Mucosa of descending colon (tissue), 3 donors: ENCODE results near the gene HECTD4. TPM values are rescaled to one million over a fixed set of nuclear protein-coding genes. Genes with fewer than 3 reads are reported as not detected.

Source experiments
- ATAC-seq: fragments of 200-7000 bp; cut with Tn5 transposase; one replicate; pipeline ENCODE4 v1.9.1; 2020; ENCODE audit warnings: mild to moderate bottlenecking, moderate library complexity
- DNase-seq, 3 donors: peaks; one replicate each; pipeline ENCODE4 v3.0.0-alpha.2; 2020
- H3K36me3 ChIP-seq: fragments of 200-600 bp; one replicate; pipeline ENCODE4 v1.8.0; 2021; ENCODE audit warnings: low read depth, mild to moderate bottlenecking
- H3K4me1 ChIP-seq: fragments of 200-600 bp; one replicate; pipeline ENCODE4 v1.8.0; 2021; ENCODE audit warnings: low read depth, mild to moderate bottlenecking
- H3K4me3 ChIP-seq: fragments of 200-600 bp; one replicate; pipeline ENCODE4 v1.8.0; 2021; ENCODE audit warnings: mild to moderate bottlenecking
- H3K9me3 ChIP-seq: fragments of 200-600 bp; one replicate; pipeline ENCODE4 v1.8.0; 2021; ENCODE audit warnings: mild to moderate bottlenecking
- CTCF ChIP-seq: fragments of 200-600 bp; IDR thresholded peaks from one replicate; pipeline ENCODE4 v1.8.0; 2022; ENCODE audit warnings: antibody characterized with exemption, mild to moderate bottlenecking
- intact Hi-C, 2 donors: fragments of 100-400 bp; cut with DNase I in 1 of 2; cut with micrococcal nuclease in 1 of 2; formaldehyde crosslinking; loops; one replicate each; pipeline versions ENCODE4 v1.11.0 to v1.11.1; 2022; cut with DNase I, micrococcal nuclease
- total RNA-seq, 3 donors: library from RNA; stranded (reverse); fragmentation: NEBNext Ultra II Directional in 2 of 3; extraction: Animal tissue kit (Norgen Biotek cat#: 25700) in 2 of 3; gene quantifications; one replicate each; pipeline versions ENCODE4 v1.2.1 to v1.2.4, GENCODE V29; 2021 to 2023
- donor health status: DM: no; HTN: no; CAD: no; lungs with moderate emphysema.
- donor health status: DM: no; HTN: no; CAD: no.
- donor health status: DM: no; HTN: yes; CAD: no.

The HECTD4 gene
- total RNA-seq, 3 donors from 2014 or later: 57.0 to 75.5 (median 59.7) TPM

GRCh38 chr12:112288638-112289037 lies 93.6 kb downstream of the HECTD4 start:
- Histone ChIP-seq H3K36me3 (no peaks in the 10 kb centered on the region), H3K9me3 (peaks cover 13% of the 10 kb centered on the region), H3K4me1 (no peaks in the 10 kb centered on the region), H3K4me3 (no peak overlapping the region)
- intact Hi-C loops: no loop called here
- ATAC-seq (no peak), DNase-seq (no peak)
- TF ChIP-seq CTCF: no peak

GRCh38 chr12:112285600-112286401 lies 96.4 kb downstream of the HECTD4 start:
- H3K4me1 ChIP-seq: no peaks in the 10 kb centered on the region
- ATAC-seq: no peak
- intact Hi-C loops: no loop called here
- no peaks in the 10 kb centered on the region for H3K36me3 ChIP-seq
- peaks cover 13% of the 10 kb centered on the region for H3K9me3 ChIP-seq
- no peak overlapping the region for H3K4me3 ChIP-seq
- no peak for TF ChIP-seq CTCF
- no peak for DNase-seq

GRCh38 chr12:112283546-112283945 lies 98.7 kb downstream of the HECTD4 start:
- intact Hi-C loops: no loop called here
- TF ChIP-seq CTCF: no peak
- H3K4me3 ChIP-seq: no peak overlapping the region
- no peak for DNase-seq
- no peaks in the 10 kb centered on the region for H3K36me3 ChIP-seq
- no peaks in the 10 kb centered on the region for H3K4me1 ChIP-seq
- peaks cover 3% of the 10 kb centered on the region for H3K9me3 ChIP-seq
- no peak for ATAC-seq

GRCh38 chr12:112282920-112283319 lies 99.3 kb downstream of the HECTD4 start:
- H3K9me3 ChIP-seq: no peaks in the 10 kb centered on the region
- intact Hi-C loops: no loop called here
- no peaks in the 10 kb centered on the region for H3K36me3 ChIP-seq
- no peaks in the 10 kb centered on the region for H3K4me1 ChIP-seq
- DNase-seq (no peak), ATAC-seq (no peak)
- H3K4me3 ChIP-seq: no peak overlapping the region
- TF ChIP-seq CTCF: no peak

- intact Hi-C loops: no loop called here
- no peaks in the 10 kb centered on the region for H3K9me3 ChIP-seq
- no peaks in the 10 kb centered on the region for H3K36me3 ChIP-seq
- DNase-seq (no peak), ATAC-seq (no peak)
- H3K4me3 ChIP-seq: no peak overlapping the region
- TF ChIP-seq CTCF: no peak
- peaks cover 2% of the 10 kb centered on the region for H3K4me1 ChIP-seq
Measured at GRCh38 chr12:112275836-112276235, 106.4 kb downstream of the HECTD4 start.
